MM.1S (cell line): Measurements from ENCODE around the gene DENND2D.

Experiments used
- DNase-seq: peaks from one replicate; pipeline ENCODE4 v3.0.0-alpha.2; 2015
- H2AFZ ChIP-seq: fragments of 300-600 bp; sonication (generic); 2 replicates; pipeline ENCODE4 v1.6.0; 2016; ENCODE audit warnings: antibody characterized with exemption, low read length
- H3F3A ChIP-seq: fragments of 300-600 bp; sonication (generic); 2 replicates; pipeline ENCODE4 v1.6.1; 2016; ENCODE audit warnings: mild to moderate bottlenecking, antibody characterized with exemption, low read length, moderate library complexity, mixed read lengths; ENCODE audit not compliant: insufficient read depth
- H3K27ac ChIP-seq: fragments of 300-600 bp; sonication (generic); 2 replicates; pipeline ENCODE4 v1.5.1; 2016; ENCODE audit warnings: mild to moderate bottlenecking, low read length
- H3K27me3 ChIP-seq: fragments of 300-600 bp; sonication (generic); replicated peaks from 2 replicates; pipeline ENCODE4 v1.6.0; 2016; ENCODE audit warnings: low read length; ENCODE audit not compliant: insufficient read depth
- H3K36me3 ChIP-seq: fragments of 300-600 bp; sonication (generic); replicated peaks from 2 replicates; pipeline ENCODE4 v1.6.1; 2016; ENCODE audit warnings: mild to moderate bottlenecking, low read length, mixed read lengths; ENCODE audit not compliant: insufficient read depth
- H3K4me1 ChIP-seq: fragments of 300-600 bp; sonication (generic); 2 replicates; pipeline ENCODE4 v1.6.1; 2016; ENCODE audit warnings: low read length, mixed read lengths
- H3K4me2 ChIP-seq: fragments of 300-600 bp; sonication (generic); 2 replicates; pipeline ENCODE4 v1.6.0; 2016; ENCODE audit warnings: low read depth, low read length
- H3K4me3 ChIP-seq: fragments of 300-600 bp; sonication (generic); 2 replicates; pipeline ENCODE4 v1.5.1; 2016; ENCODE audit warnings: low read length, mixed read lengths
- H3K79me2 ChIP-seq: fragments of 300-600 bp; sonication (generic); 2 replicates; pipeline ENCODE4 v1.6.1; 2016; ENCODE audit warnings: mixed run types, low read length, mixed read lengths
- H3K9ac ChIP-seq: fragments of 300-600 bp; sonication (generic); 2 replicates; pipeline ENCODE4 v1.6.1; 2016; ENCODE audit warnings: low read length, mixed read lengths
- H3K9me2 ChIP-seq: fragments of 300-600 bp; sonication (generic); replicated peaks from 2 replicates; pipeline ENCODE4 v1.6.1; 2016; ENCODE audit warnings: mild to moderate bottlenecking, low read length, mixed read lengths; ENCODE audit not compliant: insufficient read depth
- H3K9me3 ChIP-seq: fragments of 300-600 bp; sonication (generic); replicated peaks from 2 replicates; pipeline ENCODE4 v1.6.1; 2016; ENCODE audit warnings: mild to moderate bottlenecking, low read length, mixed read lengths; ENCODE audit not compliant: insufficient read depth
- H4K20me1 ChIP-seq: fragments of 300-600 bp; sonication (generic); 2 replicates; pipeline ENCODE4 v1.6.1; 2016; ENCODE audit warnings: mild to moderate bottlenecking, low read length, moderate library complexity, mixed read lengths; ENCODE audit not compliant: insufficient read depth
- EZH2 ChIP-seq: fragments of 300-600 bp; sonication (generic); optimal IDR thresholded peaks from 2 replicates; pipeline ENCODE3; 2017; ENCODE audit warnings: low read depth, mild to moderate bottlenecking, antibody characterized with exemption, low read length, mixed read lengths
- EZH2phosphoT487 ChIP-seq: fragments of 300-600 bp; sonication (generic); IDR thresholded peaks from 2 replicates; pipeline ENCODE4 v1.6.1; 2018; ENCODE audit warnings: antibody characterized with exemption, low read length
- TF ChIP-seq, protein P1 (sequence below): fragments of 300-600 bp; sonication (generic); IDR thresholded peaks from 2 replicates; pipeline ENCODE4 v1.5.1; 2016; ENCODE audit warnings: antibody characterized with exemption, low read length, mixed read lengths

DENND2D gene

DNA sequence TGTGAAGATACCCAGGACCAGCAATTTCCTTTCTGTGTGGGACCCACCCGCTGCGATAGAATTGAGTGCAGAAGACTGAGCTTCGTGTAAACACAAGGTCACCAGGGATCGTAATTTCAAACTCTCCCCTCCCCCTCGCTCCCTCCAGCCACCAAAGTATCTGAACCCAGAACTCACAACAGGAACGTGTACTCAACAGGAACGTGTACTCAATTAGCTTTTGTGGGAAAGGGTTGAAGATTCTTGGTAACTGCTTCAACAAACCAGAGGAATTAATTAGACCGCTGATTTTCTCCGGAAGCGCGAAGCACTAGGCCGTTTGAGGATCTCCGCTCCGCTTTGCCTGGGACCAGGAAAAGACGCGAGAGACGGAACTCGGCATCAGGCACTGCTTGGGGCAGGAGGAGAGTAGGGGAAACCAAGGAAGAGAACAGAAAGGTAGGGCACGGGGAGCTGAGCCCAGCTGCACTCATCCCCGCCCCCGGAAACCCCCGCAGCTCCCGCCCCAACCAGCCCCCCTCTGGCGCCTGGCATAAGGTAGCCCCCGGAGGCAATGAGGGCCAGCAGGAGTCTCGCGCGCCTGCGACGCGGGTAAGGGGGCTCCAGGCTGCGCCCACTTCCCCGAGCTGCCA is 61.0 kb downstream of the DENND2D start:
- Histone ChIP-seq H3K4me2 (peak overlapping the region; percentile 51), H3K27ac (peak overlapping the region; percentile 47; the same call in 1 of the 2 replicates), H3K9me2 (no peaks in the 10 kb centered on the region), H3K4me3 (peak overlapping the region; percentile 87), H3K27me3 (no peaks in the 10 kb centered on the region), H3K36me3 (no peaks in the 10 kb centered on the region), H3K4me1 (no peaks in the 10 kb centered on the region), H3K79me2 (peaks cover 42% of the 10 kb centered on the region), H3F3A (no peaks in the 10 kb centered on the region), H2AFZ (peak overlapping the region; percentile 82), H4K20me1 (no peaks in the 10 kb centered on the region), H3K9me3 (no peaks in the 10 kb centered on the region), H3K9ac (peak overlapping the region; percentile 66)
- TF ChIP-seq, protein P1, sequence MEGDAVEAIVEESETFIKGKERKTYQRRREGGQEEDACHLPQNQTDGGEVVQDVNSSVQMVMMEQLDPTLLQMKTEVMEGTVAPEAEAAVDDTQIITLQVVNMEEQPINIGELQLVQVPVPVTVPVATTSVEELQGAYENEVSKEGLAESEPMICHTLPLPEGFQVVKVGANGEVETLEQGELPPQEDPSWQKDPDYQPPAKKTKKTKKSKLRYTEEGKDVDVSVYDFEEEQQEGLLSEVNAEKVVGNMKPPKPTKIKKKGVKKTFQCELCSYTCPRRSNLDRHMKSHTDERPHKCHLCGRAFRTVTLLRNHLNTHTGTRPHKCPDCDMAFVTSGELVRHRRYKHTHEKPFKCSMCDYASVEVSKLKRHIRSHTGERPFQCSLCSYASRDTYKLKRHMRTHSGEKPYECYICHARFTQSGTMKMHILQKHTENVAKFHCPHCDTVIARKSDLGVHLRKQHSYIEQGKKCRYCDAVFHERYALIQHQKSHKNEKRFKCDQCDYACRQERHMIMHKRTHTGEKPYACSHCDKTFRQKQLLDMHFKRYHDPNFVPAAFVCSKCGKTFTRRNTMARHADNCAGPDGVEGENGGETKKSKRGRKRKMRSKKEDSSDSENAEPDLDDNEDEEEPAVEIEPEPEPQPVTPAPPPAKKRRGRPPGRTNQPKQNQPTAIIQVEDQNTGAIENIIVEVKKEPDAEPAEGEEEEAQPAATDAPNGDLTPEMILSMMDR, result no peak
- TF ChIP-seq EZH2phosphoT487, result no peak
- TF ChIP-seq EZH2, result no peak
- DNase-seq, result peak; percentile 9
